ENCODE data around the gene ZFP62.

Gene ZFP62

DNA sequence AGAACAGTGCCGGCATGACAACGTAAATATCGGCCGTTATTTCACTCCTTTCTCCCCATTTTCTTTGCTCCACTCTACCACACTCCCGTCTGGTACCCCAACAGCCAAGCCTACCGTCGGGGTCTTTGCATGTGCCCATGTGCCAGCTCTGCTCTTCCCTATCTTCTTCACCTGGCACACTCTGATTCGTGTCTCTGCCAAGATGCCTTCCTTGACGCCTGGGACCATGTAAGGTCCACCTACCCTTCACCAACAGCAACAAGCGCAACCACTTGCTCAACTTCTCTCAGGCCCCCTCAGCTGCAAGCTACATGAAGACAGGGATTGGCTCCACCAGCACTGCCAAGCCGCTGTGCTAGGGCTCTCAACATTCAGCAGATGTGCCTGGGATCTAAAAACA, 62.9 kb downstream of the ZFP62 start:
- H3K9me3 ChIP-seq (ENCODE audit: low read depth, low read length): no peaks in the 10 kb centered on the region
- TF ChIP-seq FOXP2 (optimal IDR thresholded peaks at IDR 0.05; ENCODE audit: control extremely low read depth, extremely low read length, insufficient read depth) (no peak), EZH2 (IDR thresholded peaks at IDR 0.05) (no peak), POLR2AphosphoS5 (IDR thresholded peaks at IDR 0.05; ENCODE audit: borderline replicate concordance, low read depth, low read length) (no peak)
- H3K9ac ChIP-seq (ENCODE audit: insufficient read length): no peak overlapping the region
- peaks cover 10% of the 10 kb centered on the region; the same call in 1 of the 2 replicates for H3K36me3 ChIP-seq (ENCODE audit: insufficient read depth, low read length)
- H3K27ac ChIP-seq: no peak overlapping the region
- H3K4me3 ChIP-seq: no peak overlapping the region
- no peak for DNase-seq (ENCODE audit: low read depth, low spot score)

Data from SK-N-MC (cell line).